NOMO-1 treated with DMSO at 0.1 percent for 48 hours (cell line): ENCODE data around the gene RTN4.
A peak's percentile ranks its signal among the peaks of the same experiment; 100 is the strongest.
"Not testable (repeated sequence)": the region's sequence is repeated elsewhere in the genome, so short reads cannot be mapped to it uniquely, and the experiment has no call there.

ENCODE experiments used
- DNase-seq: peaks from one replicate; lab custom pipeline; 2025; ENCODE audit not compliant: unreplicated experiment; lab: John Stamatoyannopoulos, UW

The RTN4 gene

GRCh38 chr2:55050100-55050994 lies at the start of gene RTN4:
TSS of gene RTN4 (minus strand) at chr2:55050451. CDS start at chr2:55050300, 151 bp downstream.
- peak; percentile 99 for DNase-seq

- no peak for DNase-seq
Observed at GRCh38 chr2:55099493-55099877, 49.2 kb upstream of the RTN4 start.

GRCh38 chr2:55097461-55098410 lies 47.5 kb upstream of the RTN4 start:
- DNase-seq = no peak

GRCh38 chr2:55097082-55097460 lies 46.8 kb upstream of the RTN4 start:
- no peak for DNase-seq

- DNase-seq = no peak
Observed at GRCh38 chr2:55096586-55096985, 46.3 kb upstream of the RTN4 start.

- DNase-seq = peak; percentile 69
Observed at GRCh38 chr2:55093381-55093780, 43.1 kb upstream of the RTN4 start.

GRCh38 chr2:55092439-55092838 lies 42.2 kb upstream of the RTN4 start:
- no peak for DNase-seq

GRCh38 chr2:55091681-55092080 lies 41.4 kb upstream of the RTN4 start:
- DNase-seq = not testable (repeated sequence)

- DNase-seq = peak; percentile 17
Observed at GRCh38 chr2:55090702-55091101, 40.5 kb upstream of the RTN4 start.

- DNase-seq = no peak
Observed at GRCh38 chr2:55089726-55090125, 39.5 kb upstream of the RTN4 start.

- DNase-seq = no peak
Observed at GRCh38 chr2:55088400-55088799, 38.1 kb upstream of the RTN4 start.

GRCh38 chr2:55087936-55088335 lies 37.7 kb upstream of the RTN4 start:
- no peak for DNase-seq

- DNase-seq = no peak
Observed at GRCh38 chr2:55087501-55087900, 37.2 kb upstream of the RTN4 start.

- DNase-seq = no peak
Observed at GRCh38 chr2:55085113-55086040, 35.1 kb upstream of the RTN4 start.

GRCh38 chr2:55084641-55085040 lies 34.4 kb upstream of the RTN4 start:
- DNase-seq = no peak

- DNase-seq = no peak
Observed at GRCh38 chr2:55080204-55080738, 30.0 kb upstream of the RTN4 start.

- no peak for DNase-seq
Observed at GRCh38 chr2:55078956-55079355, 28.7 kb upstream of the RTN4 start.

- DNase-seq = no peak
Observed at GRCh38 chr2:55076721-55077120, 26.5 kb upstream of the RTN4 start.

GRCh38 chr2:55076019-55076418 lies 25.8 kb upstream of the RTN4 start:
- not testable (repeated sequence) for DNase-seq
